GM12892 (cell line): Measurements from ENCODE around the gene CHST13.

ENCODE experiments used
- POLR2A ChIP-seq: IDR thresholded peaks from 2 replicates; pipeline ENCODE4 v1.6.1; 2011; ENCODE audit warnings: low read depth, low read length, control low read depth
- POLR2AphosphoS5 ChIP-seq: IDR thresholded peaks from 2 replicates; pipeline ENCODE4 v1.6.1; 2011; ENCODE audit warnings: low read depth, low read length, control low read depth

DNA sequence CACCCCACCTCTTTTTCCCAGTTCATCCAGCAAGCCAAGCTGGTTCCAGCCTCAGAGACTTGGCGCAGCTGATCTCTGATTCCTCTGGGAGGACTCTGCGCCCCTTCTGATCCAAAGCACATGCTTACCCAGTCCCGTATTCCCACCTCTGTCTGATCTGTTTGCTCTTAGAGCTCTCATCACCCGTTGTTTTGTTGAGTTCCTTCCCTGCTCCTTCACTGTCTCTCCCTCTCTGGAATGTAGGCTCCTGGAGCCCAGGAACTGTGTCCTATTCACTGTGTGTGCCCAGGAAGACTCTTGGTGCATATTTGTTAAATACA, 46.9 kb upstream of the CHST13 start:
- TF ChIP-seq POLR2AphosphoS5 (no peak), POLR2A (no peak)
